K562 (cell line): ENCODE data around the gene RALGPS1. TPM values are rescaled to one million over a fixed set of nuclear protein-coding genes. Genes with fewer than 3 reads are reported as not detected.

ENCODE experiments used
- E2F3 ChIP-seq: fragments of 250-450 bp; sonication (Bioruptor Pico); IDR thresholded peaks from 2 replicates; pipeline ENCODE4 v1.4.0; 2020; ENCODE audit warnings: mild to moderate bottlenecking
- MAFF ChIP-seq: IDR thresholded peaks from 2 replicates; pipeline ENCODE4 v1.6.1; 2012; ENCODE audit warnings: low read length, improper control_type of control experiment
- NFIC ChIP-seq: fragments of 450-650 bp; IDR thresholded peaks from 2 replicates; pipeline ENCODE4 v1.6.1; 2017; ENCODE audit warnings: mild to moderate bottlenecking, inconsistent platforms
- POLR3A ChIP-seq: IDR thresholded peaks from 2 replicates; pipeline ENCODE4 v1.6.1; 2011; ENCODE audit warnings: borderline replicate concordance, mild to moderate bottlenecking, moderate library complexity; ENCODE audit not compliant: insufficient read length, insufficient read depth; ENCODE audit errors: extremely low read depth
- PURB ChIP-seq: sonication (generic); formaldehyde crosslinking; IDR thresholded peaks from 2 replicates; pipeline ENCODE4 v1.9.0; 2021; ENCODE audit warnings: low read depth, mild to moderate bottlenecking, missing genetic modification reagents
- RAD51 ChIP-seq: fragments of 450-650 bp; IDR thresholded peaks from 2 replicates; pipeline ENCODE4 v1.7.1; 2016; ENCODE audit warnings: low read depth, mild to moderate bottlenecking, borderline replicate concordance
- SRSF9 ChIP-seq: fragments of 200-400 bp; formaldehyde crosslinking; IDR thresholded peaks from 2 replicates; pipeline ENCODE4 v1.6.1; 2017; ENCODE audit warnings: low read depth, low read length, borderline replicate concordance
- ZNF76 ChIP-seq: fragments of 250-450 bp; sonication (Bioruptor Pico); IDR thresholded peaks from 2 replicates; pipeline ENCODE4 v1.4.0; 2020; ENCODE audit warnings: mild to moderate bottlenecking, moderate library complexity, borderline replicate concordance
- polyA plus RNA-seq, 8 experiments: library from polyadenylated mRNA; depleted of rRNA in 4 of 8; stranded (reverse) in 5 of 8; unstranded in 3 of 8; fragments of >200 nt; fragmentation: Nextera tagmentation in 2 of 8; fragmentation: Illumina TruSeq in 1 of 8; extraction: Ambion mirVana in 2 of 8; extraction: Trizol in 1 of 8; gene quantifications; 2 replicates each; pipeline versions ENCODE4 v1.2.1 to v1.2.3, GENCODE V29; 2011 to 2014; ENCODE audit warnings: inconsistent platforms in 1 of 8, missing spikeins in 1 of 8
- total RNA-seq, 7 experiments: library from RNA; depleted of rRNA in 6 of 7; stranded (reverse); fragments of >200 nt in 6 of 7; fragmentation: Illumina TruSeq in 2 of 7; extraction: Trizol in 2 of 7; gene quantifications; 2 replicates each; pipeline versions ENCODE4 v1.2.1 to v1.2.3, GENCODE V29; 2011 to 2021; ENCODE audit warnings: low replicate concordance in 1 of 7
- TF ChIP-seq, protein P1 (sequence below): sonication (generic); formaldehyde crosslinking; IDR thresholded peaks from 2 replicates; pipeline ENCODE4 v1.5.0; 2020; ENCODE audit warnings: missing genetic modification reagents
- TF ChIP-seq, protein P2 (sequence below): fragments of 450-650 bp; formaldehyde crosslinking; IDR thresholded peaks from 2 replicates; pipeline ENCODE4 v1.4.0; 2020; ENCODE audit warnings: mild to moderate bottlenecking, mixed read lengths
- TF ChIP-seq, protein P3 (sequence below): sonication (generic); formaldehyde crosslinking; IDR thresholded peaks from 2 replicates; pipeline ENCODE4 v1.9.0; 2022; ENCODE audit warnings: mild to moderate bottlenecking, missing genetic modification reagents
- TF ChIP-seq, protein P4 (sequence below): fragments of 250-450 bp; sonication (Bioruptor Pico); IDR thresholded peaks from 2 replicates; pipeline ENCODE4 v1.8.0; 2021; ENCODE audit warnings: borderline replicate concordance, mild to moderate bottlenecking, moderate library complexity; ENCODE audit not compliant: poor library complexity, severe bottlenecking

The RALGPS1 gene
- total and polyA plus RNA-seq, 9 of the 15 experiments (the other 6 are each of a cell fraction or from before 2014, with no cell fraction given) = 0.04 to 2.6 (median 1.5) TPM

DNA sequence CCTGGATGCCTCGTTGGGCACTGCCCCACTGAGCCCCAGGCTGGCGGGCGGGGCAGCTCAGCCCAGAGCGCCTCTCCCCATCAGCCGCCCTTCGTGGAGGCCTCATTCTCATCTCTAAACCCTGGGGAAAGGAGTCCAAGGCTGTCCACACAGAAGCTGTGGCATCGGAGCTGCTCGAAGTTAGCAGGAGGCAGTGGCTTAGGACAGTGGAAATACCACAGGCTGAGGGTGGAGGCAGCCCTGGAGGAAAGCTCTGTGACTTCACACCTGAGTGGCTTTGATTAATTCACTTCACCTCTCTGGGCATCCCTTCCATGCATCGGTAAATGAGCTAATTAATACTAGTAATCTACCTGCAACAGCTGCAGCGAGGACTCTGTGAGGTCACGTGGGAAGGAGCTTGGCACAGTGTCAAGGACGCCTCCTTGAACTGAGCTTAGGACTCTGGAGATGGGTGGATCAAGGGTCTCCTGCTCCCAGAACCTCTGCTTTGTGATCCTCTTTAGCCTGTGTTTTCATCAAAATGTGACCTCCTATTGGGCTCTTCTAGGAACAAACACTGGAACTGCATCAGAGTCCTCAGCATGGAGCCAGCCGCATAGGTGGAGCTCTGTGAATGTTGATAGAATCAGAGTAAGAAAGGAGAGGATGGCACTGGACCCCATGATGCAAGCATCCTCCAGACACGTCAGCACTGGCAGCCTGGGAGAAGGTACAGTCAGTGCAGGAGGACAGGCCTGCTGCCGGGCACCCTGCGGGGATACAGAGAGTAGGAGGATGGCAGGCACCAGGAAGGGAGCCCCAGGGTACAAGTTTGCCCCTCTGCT lies 208.7 kb downstream of the RALGPS1 start (continued):
- TF ChIP-seq, protein P1, sequence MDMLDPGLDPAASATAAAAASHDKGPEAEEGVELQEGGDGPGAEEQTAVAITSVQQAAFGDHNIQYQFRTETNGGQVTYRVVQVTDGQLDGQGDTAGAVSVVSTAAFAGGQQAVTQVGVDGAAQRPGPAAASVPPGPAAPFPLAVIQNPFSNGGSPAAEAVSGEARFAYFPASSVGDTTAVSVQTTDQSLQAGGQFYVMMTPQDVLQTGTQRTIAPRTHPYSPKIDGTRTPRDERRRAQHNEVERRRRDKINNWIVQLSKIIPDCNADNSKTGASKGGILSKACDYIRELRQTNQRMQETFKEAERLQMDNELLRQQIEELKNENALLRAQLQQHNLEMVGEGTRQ (CRISPR knock-in tag) = peak; percentile 66
- no peak for TF ChIP-seq POLR3A
- TF ChIP-seq PURB (CRISPR knock-in tag) = no peak
- TF ChIP-seq, protein P2, sequence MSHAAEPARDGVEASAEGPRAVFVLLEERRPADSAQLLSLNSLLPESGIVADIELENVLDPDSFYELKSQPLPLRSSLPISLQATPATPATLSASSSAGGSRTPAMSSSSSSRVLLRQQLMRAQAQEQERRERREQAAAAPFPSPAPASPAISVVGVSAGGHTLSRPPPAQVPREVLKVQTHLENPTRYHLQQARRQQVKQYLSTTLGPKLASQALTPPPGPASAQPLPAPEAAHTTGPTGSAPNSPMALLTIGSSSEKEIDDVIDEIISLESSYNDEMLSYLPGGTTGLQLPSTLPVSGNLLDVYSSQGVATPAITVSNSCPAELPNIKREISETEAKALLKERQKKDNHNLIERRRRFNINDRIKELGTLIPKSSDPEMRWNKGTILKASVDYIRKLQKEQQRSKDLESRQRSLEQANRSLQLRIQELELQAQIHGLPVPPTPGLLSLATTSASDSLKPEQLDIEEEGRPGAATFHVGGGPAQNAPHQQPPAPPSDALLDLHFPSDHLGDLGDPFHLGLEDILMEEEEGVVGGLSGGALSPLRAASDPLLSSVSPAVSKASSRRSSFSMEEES = peak; percentile 9; the same call in 1 of the 2 replicates
- peak; percentile 41; the same call in 1 of the 2 replicates for TF ChIP-seq RAD51
- TF ChIP-seq, protein P3, sequence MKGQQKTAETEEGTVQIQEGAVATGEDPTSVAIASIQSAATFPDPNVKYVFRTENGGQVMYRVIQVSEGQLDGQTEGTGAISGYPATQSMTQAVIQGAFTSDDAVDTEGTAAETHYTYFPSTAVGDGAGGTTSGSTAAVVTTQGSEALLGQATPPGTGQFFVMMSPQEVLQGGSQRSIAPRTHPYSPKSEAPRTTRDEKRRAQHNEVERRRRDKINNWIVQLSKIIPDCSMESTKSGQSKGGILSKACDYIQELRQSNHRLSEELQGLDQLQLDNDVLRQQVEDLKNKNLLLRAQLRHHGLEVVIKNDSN = peak; percentile 67
- no peak for TF ChIP-seq E2F3 (CRISPR knock-in tag)
- peak; percentile 20; the same call in 1 of the 2 replicates for TF ChIP-seq NFIC
- TF ChIP-seq, protein P4, sequence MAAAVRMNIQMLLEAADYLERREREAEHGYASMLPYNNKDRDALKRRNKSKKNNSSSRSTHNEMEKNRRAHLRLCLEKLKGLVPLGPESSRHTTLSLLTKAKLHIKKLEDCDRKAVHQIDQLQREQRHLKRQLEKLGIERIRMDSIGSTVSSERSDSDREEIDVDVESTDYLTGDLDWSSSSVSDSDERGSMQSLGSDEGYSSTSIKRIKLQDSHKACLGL (CRISPR knock-in tag) = no peak
- no peak for TF ChIP-seq SRSF9
- TF ChIP-seq MAFF = no peak
- no peak for TF ChIP-seq ZNF76 (CRISPR knock-in tag)
